Esophagus squamous epithelium (tissue), 4 donors: Measurements from ENCODE around the gene SCRN3.

Source experiments
- POLR2A ChIP-seq, 4 donors: fragments of 450-650 bp; IDR thresholded peaks; one replicate each; pipeline ENCODE4 v1.6.1; 2017; ENCODE audit warnings: antibody characterized with exemption in 4 of 4, mild to moderate bottlenecking in 4 of 4, moderate library complexity in 3 of 4
- TF ChIP-seq, protein P1 (sequence below), 6 experiments: fragments of 450-650 bp in 4 of 6; fragments of 200-600 bp in 2 of 6; sonication (generic) in 2 of 6; IDR thresholded peaks; one replicate each; pipeline ENCODE4 v1.5.1; 2016 to 2019; ENCODE audit warnings: antibody characterized with exemption in 6 of 6, mild to moderate bottlenecking in 4 of 6, moderate library complexity in 4 of 6

DNA sequence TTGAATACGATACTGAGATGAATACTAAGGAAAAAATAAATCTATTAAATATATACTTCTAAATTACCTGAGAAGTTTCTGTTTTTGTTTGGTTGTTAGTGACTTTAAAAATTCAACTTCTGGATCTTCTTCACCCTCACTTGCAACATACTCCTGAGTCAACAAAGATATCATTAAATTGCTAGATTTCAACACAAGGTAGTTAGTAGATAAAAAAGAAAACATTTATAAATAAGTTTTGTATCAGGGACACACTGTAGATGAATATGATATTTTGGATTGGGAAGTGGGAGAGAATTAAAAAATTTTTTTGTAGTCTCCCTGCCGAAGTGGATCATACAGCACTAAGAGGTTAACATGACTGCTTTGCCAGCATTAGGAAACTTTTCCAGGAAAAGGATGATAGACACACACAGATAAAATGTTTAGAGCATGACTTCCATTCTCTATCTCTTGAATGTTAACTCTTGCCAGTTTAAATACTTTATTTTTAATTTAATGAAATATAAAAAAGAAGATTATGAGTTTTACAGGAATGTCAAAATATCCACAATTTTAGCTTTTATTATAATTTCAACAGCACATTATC lies 44.8 kb upstream of the SCRN3 start:
- TF ChIP-seq, protein P1, sequence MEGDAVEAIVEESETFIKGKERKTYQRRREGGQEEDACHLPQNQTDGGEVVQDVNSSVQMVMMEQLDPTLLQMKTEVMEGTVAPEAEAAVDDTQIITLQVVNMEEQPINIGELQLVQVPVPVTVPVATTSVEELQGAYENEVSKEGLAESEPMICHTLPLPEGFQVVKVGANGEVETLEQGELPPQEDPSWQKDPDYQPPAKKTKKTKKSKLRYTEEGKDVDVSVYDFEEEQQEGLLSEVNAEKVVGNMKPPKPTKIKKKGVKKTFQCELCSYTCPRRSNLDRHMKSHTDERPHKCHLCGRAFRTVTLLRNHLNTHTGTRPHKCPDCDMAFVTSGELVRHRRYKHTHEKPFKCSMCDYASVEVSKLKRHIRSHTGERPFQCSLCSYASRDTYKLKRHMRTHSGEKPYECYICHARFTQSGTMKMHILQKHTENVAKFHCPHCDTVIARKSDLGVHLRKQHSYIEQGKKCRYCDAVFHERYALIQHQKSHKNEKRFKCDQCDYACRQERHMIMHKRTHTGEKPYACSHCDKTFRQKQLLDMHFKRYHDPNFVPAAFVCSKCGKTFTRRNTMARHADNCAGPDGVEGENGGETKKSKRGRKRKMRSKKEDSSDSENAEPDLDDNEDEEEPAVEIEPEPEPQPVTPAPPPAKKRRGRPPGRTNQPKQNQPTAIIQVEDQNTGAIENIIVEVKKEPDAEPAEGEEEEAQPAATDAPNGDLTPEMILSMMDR (IDR thresholded peaks at IDR 0.05) = no peak
- no peak for TF ChIP-seq POLR2A (IDR thresholded peaks at IDR 0.05)
